Stimulated activated CD4-positive, alpha-beta T cell treated with anti-CD3 and anti-CD28 coated beads, Interleukin-1b, Interleukin-23, amount 100 ng/mL, for 24 hours (primary cell): ENCODE results near the gene DIAPH3.
"Not testable (repeated sequence)": the region's sequence is repeated elsewhere in the genome, so short reads cannot be mapped to it uniquely, and the experiment has no call there.

Source experiments
- DNase-seq, 4 experiments: peaks; one replicate each; pipeline ENCODE4 v3.0.0-alpha.2; 2020; ENCODE audit warnings: low read depth in 4 of 4, low spot score in 1 of 4

DIAPH3 gene

GRCh38 chr13:60095300-60095699 lies 68.4 kb downstream of the DIAPH3 start:
- no peak for DNase-seq

GRCh38 chr13:60094385-60095088 lies 69.2 kb downstream of the DIAPH3 start:
- no peak for DNase-seq

GRCh38 chr13:60093425-60094019 lies 70.2 kb downstream of the DIAPH3 start:
- DNase-seq: no peak

GRCh38 chr13:60091573-60091972 lies 72.2 kb downstream of the DIAPH3 start:
- DNase-seq: no peak

DNA sequence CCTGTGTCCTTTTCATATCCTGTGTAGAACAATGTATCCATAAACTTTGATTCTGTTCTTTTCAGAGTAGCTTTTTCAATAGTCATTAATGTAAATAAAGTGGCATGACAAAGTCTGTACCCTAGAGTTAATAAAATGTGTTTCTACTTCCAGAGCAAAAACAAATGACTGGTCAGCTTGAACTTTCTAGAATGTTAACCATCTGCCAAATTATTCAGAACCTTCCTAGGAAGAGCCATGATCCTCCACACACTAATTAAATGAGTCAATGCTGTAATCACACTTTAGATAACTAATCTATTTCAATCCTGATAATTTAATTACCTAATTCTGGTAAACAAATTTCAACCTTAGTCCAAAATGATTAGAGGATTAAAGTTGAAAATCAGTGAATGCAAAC lies 73.2 kb downstream of the DIAPH3 start:
- DNase-seq: no peak

DNA sequence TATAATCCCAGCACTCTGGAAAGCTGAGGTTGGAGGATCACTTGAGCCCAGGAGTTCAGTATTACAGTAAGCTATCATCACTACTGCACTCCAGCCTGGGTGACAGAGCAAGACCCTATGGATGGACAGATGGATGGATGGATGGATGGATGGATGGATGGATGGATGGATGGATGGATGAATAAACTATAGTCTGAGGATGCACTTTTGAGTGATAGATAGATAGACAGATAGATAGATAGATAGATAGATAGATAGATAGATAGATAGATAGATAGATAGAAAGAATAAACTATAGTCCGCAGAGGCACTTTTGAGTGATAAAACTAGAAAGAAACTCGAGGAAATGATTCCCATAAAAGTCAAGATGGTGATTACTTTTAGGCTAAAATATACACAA lies 79.9 kb downstream of the DIAPH3 start:
- DNase-seq: not testable (repeated sequence)

DNA sequence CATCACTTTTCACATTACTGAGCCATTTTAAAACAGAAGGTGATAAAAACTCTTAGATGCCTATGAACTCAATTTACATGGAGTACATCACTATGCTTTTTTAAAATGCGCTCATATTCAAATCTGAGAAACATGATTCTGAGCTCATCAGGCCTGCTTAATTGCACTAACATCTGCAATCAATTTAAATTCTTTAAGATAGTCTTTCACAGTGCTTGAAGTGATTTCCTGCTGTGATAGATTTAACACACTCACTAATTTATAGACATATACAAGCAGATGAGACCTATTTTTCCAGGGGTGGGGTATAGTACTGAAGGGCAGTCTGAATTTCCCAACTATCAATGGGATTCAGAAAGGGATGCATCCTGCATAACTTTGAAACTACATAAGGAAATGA lies 82.9 kb downstream of the DIAPH3 start:
- DNase-seq: no peak

GRCh38 chr13:60078226-60078625 lies 85.5 kb downstream of the DIAPH3 start:
- DNase-seq: no peak

- DNase-seq: no peak
Measured at GRCh38 chr13:60075850-60076249, 87.9 kb downstream of the DIAPH3 start.

- DNase-seq: no peak
Measured at GRCh38 chr13:60074397-60074796, 89.3 kb downstream of the DIAPH3 start.

- DNase-seq: no peak
Measured at GRCh38 chr13:60066226-60066625, 97.5 kb downstream of the DIAPH3 start.

- no peak for DNase-seq
Measured at GRCh38 chr13:60062502-60062901, 101.2 kb downstream of the DIAPH3 start.

DNA sequence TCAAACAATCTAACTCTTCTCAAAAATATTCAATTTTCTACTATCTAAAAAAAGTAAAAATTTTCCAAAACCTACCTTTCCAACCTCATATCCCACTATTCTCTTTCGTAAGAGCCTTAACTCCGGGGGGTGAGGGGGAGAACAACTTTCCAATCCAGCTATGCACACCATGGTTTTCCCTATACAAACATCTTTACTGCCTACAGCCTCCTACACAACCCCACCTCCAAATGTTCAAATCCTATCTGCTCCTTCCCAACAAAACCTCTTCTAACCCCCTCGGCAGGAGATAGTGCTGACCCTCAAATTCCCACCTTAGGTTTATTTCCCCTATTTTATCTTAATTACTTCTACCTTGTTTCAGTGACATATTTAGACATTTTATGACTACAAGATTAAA lies 102.0 kb downstream of the DIAPH3 start:
- DNase-seq: no peak

GRCh38 chr13:60051754-60052285 lies 111.9 kb downstream of the DIAPH3 start:
- no peak for DNase-seq

GRCh38 chr13:60048353-60048752 lies 115.4 kb downstream of the DIAPH3 start:
- DNase-seq: not testable (repeated sequence)

- DNase-seq: no peak
Measured at GRCh38 chr13:60047918-60048317, 115.8 kb downstream of the DIAPH3 start.

- DNase-seq: no peak
Measured at GRCh38 chr13:60044321-60044720, 119.4 kb downstream of the DIAPH3 start.

DNA sequence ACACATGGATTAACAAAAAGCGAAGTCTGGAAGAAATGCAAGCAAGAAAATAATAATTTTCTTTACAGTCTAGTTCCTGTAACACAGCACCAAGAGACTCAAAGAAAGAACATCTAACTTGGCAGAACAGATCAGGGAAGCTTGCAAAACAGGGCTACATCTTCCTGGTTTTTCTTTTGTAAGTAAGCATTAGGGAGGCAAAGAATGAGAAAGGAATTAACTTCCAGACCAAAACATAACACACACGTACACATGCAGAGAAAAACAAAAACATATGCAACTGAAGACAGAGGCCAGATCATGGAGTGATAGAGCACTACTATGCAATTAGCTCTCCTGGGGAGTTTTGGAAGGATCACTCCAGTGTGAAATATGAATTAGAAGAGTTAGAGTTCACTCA lies 120.5 kb downstream of the DIAPH3 start:
- no peak for DNase-seq

GRCh38 chr13:60040668-60041067 lies 123.1 kb downstream of the DIAPH3 start:
- not testable (repeated sequence) for DNase-seq

DNA sequence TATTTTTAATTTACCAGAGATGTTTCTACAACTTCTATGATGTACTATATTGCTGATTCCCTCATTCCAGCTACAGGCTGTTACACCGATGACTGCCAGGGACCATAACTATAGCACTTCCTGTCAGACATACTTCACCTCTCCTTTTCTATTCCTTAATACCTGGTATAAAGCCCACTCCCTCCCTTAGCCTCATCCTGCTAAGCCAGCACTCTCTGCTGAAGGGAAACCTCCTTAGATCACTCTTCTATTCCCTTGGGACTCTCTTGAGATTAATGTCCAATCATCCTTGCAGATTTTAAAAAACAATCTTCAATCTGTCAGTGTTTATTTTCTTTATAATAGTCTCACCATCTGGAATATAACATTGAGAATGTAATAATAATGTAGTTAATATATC lies 127.9 kb downstream of the DIAPH3 start:
- DNase-seq: no peak

DNA sequence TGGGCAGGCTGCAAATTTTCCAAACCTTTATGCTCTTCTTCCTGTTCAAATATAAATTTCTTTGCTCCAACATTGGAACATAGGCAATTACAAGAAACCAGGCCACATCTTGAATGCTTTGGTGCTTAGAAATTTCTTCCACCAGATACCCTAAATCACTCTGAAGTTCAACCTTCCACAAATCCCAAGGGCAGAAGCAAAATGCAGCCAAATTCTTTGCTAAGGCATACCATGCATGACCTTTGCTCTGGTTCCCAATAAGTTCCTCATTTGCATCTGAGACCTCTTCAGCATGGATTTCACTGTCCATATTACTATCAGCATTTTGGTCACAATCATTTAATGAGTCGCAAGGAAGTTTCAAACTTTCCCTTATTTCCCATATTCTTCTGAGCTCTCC lies 130.9 kb downstream of the DIAPH3 start:
- no peak for DNase-seq

- DNase-seq: no peak
Measured at GRCh38 chr13:60028021-60028420, 135.7 kb downstream of the DIAPH3 start.

- no peak for DNase-seq
Measured at GRCh38 chr13:60026286-60026685, 137.4 kb downstream of the DIAPH3 start.
